ENCODE data around the gene PRR23A.

PRR23A gene

GRCh38 chr3:139024968-139025367, 18.9 kb upstream of the PRR23A start:
- H3K4ac ChIP-seq (ENCODE audit: low read length): no peak overlapping the region
- no peak overlapping the region for H4K91ac ChIP-seq (ENCODE audit: low read depth, low read length, poor library complexity)
- no peak overlapping the region for H3K4me3 ChIP-seq (ENCODE audit: low read length in 2 of 2)
- H3K18ac ChIP-seq (ENCODE audit: low read length): no peak overlapping the region
- no peak overlapping the region for H4K8ac ChIP-seq (ENCODE audit: low read depth, low read length)
- H3K27ac ChIP-seq (replicated peaks; ENCODE audit: low read length): no peak overlapping the region
- H3K27me3 ChIP-seq (ENCODE audit: control insufficient read depth in 3 of 3, insufficient read depth in 3 of 3, low read depth in 1 of 3, low read length in 3 of 3): peaks cover 0 to 2% (median 0%) of the 10 kb centered on the region in 3 experiments
- no peaks in the 10 kb centered on the region for H3K36me3 ChIP-seq (replicated peaks in 1 of 2; ENCODE audit: control insufficient read depth in 2 of 2, insufficient read depth in 2 of 2, low read length in 2 of 2)
- no peaks in the 10 kb centered on the region for H3K4me1 ChIP-seq (ENCODE audit: control insufficient read depth in 2 of 2, insufficient read depth in 1 of 2, low read depth in 1 of 2, low read length in 2 of 2)
- no peak overlapping the region for H3K14ac ChIP-seq (ENCODE audit: low read length)
- no peak for DNase-seq (ENCODE audit: low spot score)
- H3K9ac ChIP-seq (ENCODE audit: low read depth, low read length, poor library complexity): no peak overlapping the region
- H2AK5ac ChIP-seq (ENCODE audit: low read depth, low read length): no peak overlapping the region
- H3K9me3 ChIP-seq (replicated peaks in 1 of 2; ENCODE audit: control insufficient read depth in 2 of 2, insufficient read depth in 1 of 2, low read depth in 1 of 2, low read length in 2 of 2): no peaks in the 10 kb centered on the region
- no peak overlapping the region for H2BK12ac ChIP-seq (ENCODE audit: low read length)
- H3K79me1 ChIP-seq (ENCODE audit: low read depth, low read length): no peaks in the 10 kb centered on the region
- no peak overlapping the region for H2AFZ ChIP-seq (ENCODE audit: low read length)
- no CpG with 5 or more reads among the region's 2 CpGs for WGBS, 2 donors (ENCODE audit: extremely low coverage in 2 of 2, insufficient read length in 2 of 2, insufficient replicate concordance in 1 of 2)
- no peak overlapping the region for H2BK120ac ChIP-seq (ENCODE audit: low read depth, low read length)
- H2BK5ac ChIP-seq (ENCODE audit: low read length): no peak overlapping the region
- H2BK15ac ChIP-seq (ENCODE audit: low read length): no peak overlapping the region
- H3K23ac ChIP-seq (ENCODE audit: low read depth, low read length, poor library complexity): no peak overlapping the region
- no peak overlapping the region for H3K4me2 ChIP-seq (ENCODE audit: insufficient read depth, low read length, poor library complexity, severe bottlenecking)

- no CpG with 5 or more reads among the region's 19 CpGs for WGBS, 2 donors (ENCODE audit: extremely low coverage in 2 of 2, insufficient read length in 2 of 2, insufficient replicate concordance in 1 of 2)
- no peak within 1 kb of the TSS for H3K23ac ChIP-seq (ENCODE audit: low read depth, low read length, poor library complexity)
- no peak for DNase-seq (ENCODE audit: low spot score)
Observed at GRCh38 chr3:139020868-139021234, 14.8 kb upstream of the PRR23A start, which contains the start of gene PRR23B. Gene PRR23B, minus strand, starts transcription at chr3:139020926. Its CDS starts 265 bp downstream, at chr3:139020661.

GRCh38 chr3:139020036-139020867, 14.2 kb upstream of the PRR23A start:
- H3K27me3 ChIP-seq (ENCODE audit: control insufficient read depth in 3 of 3, insufficient read depth in 3 of 3, low read depth in 1 of 3, low read length in 3 of 3): no peaks in the 10 kb centered on the region
- no peak overlapping the region for H3K23ac ChIP-seq (ENCODE audit: low read depth, low read length, poor library complexity)
- H3K4me1 ChIP-seq (ENCODE audit: control insufficient read depth in 2 of 2, insufficient read depth in 1 of 2, low read depth in 1 of 2, low read length in 2 of 2): no peaks in the 10 kb centered on the region
- H3K9me3 ChIP-seq (replicated peaks in 1 of 2; ENCODE audit: control insufficient read depth in 2 of 2, insufficient read depth in 1 of 2, low read depth in 1 of 2, low read length in 2 of 2): peaks cover 0 to 2% of the 10 kb centered on the region in 2 donors
- H2BK120ac ChIP-seq (ENCODE audit: low read depth, low read length): no peak overlapping the region
- H3K9ac ChIP-seq (ENCODE audit: low read depth, low read length, poor library complexity): no peak overlapping the region
- no peak overlapping the region for H3K27ac ChIP-seq (replicated peaks; ENCODE audit: low read length)
- H2BK5ac ChIP-seq (ENCODE audit: low read length): no peak overlapping the region
- no peak overlapping the region for H2BK12ac ChIP-seq (ENCODE audit: low read length)
- H3K4me2 ChIP-seq (ENCODE audit: insufficient read depth, low read length, poor library complexity, severe bottlenecking): no peak overlapping the region
- H3K18ac ChIP-seq (ENCODE audit: low read length): peak overlapping the region; percentile 38
- no peak for DNase-seq (ENCODE audit: low spot score)
- no peak overlapping the region for H3K4ac ChIP-seq (ENCODE audit: low read length)
- no peak overlapping the region for H2BK15ac ChIP-seq (ENCODE audit: low read length)
- no peak overlapping the region for H3K14ac ChIP-seq (ENCODE audit: low read length)
- H3K79me1 ChIP-seq (ENCODE audit: low read depth, low read length): no peaks in the 10 kb centered on the region
- H4K8ac ChIP-seq (ENCODE audit: low read depth, low read length): no peak overlapping the region
- H3K4me3 ChIP-seq (ENCODE audit: low read length in 2 of 2): no peak overlapping the region
- WGBS, 2 donors (ENCODE audit: extremely low coverage in 2 of 2, insufficient read length in 2 of 2, insufficient replicate concordance in 1 of 2): no CpG with 5 or more reads among the region's 81 CpGs
- H2AFZ ChIP-seq (ENCODE audit: low read length): no peak overlapping the region
- no peak overlapping the region for H4K91ac ChIP-seq (ENCODE audit: low read depth, low read length, poor library complexity)
- no peaks in the 10 kb centered on the region for H3K36me3 ChIP-seq (replicated peaks in 1 of 2; ENCODE audit: control insufficient read depth in 2 of 2, insufficient read depth in 2 of 2, low read length in 2 of 2)
- H2AK5ac ChIP-seq (ENCODE audit: low read depth, low read length): no peak overlapping the region

More at GRCh38 chr3:139020868-139021234, 14.8 kb upstream of the PRR23A start, which contains the start of gene PRR23B:
- H2AFZ ChIP-seq (ENCODE audit: low read length): no peak within 1 kb of the TSS
- no peak within 1 kb of the TSS for H2BK120ac ChIP-seq (ENCODE audit: low read depth, low read length)
- H4K8ac ChIP-seq (ENCODE audit: low read depth, low read length): no peak within 1 kb of the TSS
- H3K27ac ChIP-seq (replicated peaks; ENCODE audit: low read length): no peak within 1 kb of the TSS
- H2AK5ac ChIP-seq (ENCODE audit: low read depth, low read length): no peak within 1 kb of the TSS
- peaks cover 0 to 1% (median 0%) of the 10 kb centered on the region in 3 experiments for H3K27me3 ChIP-seq (ENCODE audit: control insufficient read depth in 3 of 3, insufficient read depth in 3 of 3, low read depth in 1 of 3, low read length in 3 of 3)
- H3K79me1 ChIP-seq (ENCODE audit: low read depth, low read length): no peaks in the 10 kb centered on the region
- no peak within 1 kb of the TSS for H2BK15ac ChIP-seq (ENCODE audit: low read length)
- no peak within 1 kb of the TSS for H2BK12ac ChIP-seq (ENCODE audit: low read length)
- H3K18ac ChIP-seq (ENCODE audit: low read length): peak within 1 kb of the TSS; percentile 38
- no peak within 1 kb of the TSS for H3K4ac ChIP-seq (ENCODE audit: low read length)
- H3K4me1 ChIP-seq (ENCODE audit: control insufficient read depth in 2 of 2, insufficient read depth in 1 of 2, low read depth in 1 of 2, low read length in 2 of 2): no peaks in the 10 kb centered on the region
- no peak within 1 kb of the TSS for H3K4me3 ChIP-seq (ENCODE audit: low read length in 2 of 2)
- no peak within 1 kb of the TSS for H3K14ac ChIP-seq (ENCODE audit: low read length)
- H3K9me3 ChIP-seq (replicated peaks in 1 of 2; ENCODE audit: control insufficient read depth in 2 of 2, insufficient read depth in 1 of 2, low read depth in 1 of 2, low read length in 2 of 2): peaks cover 0 to 2% of the 10 kb centered on the region in 2 donors
- no peaks in the 10 kb centered on the region for H3K36me3 ChIP-seq (replicated peaks in 1 of 2; ENCODE audit: control insufficient read depth in 2 of 2, insufficient read depth in 2 of 2, low read length in 2 of 2)
- H3K4me2 ChIP-seq (ENCODE audit: insufficient read depth, low read length, poor library complexity, severe bottlenecking): no peak within 1 kb of the TSS
- H4K91ac ChIP-seq (ENCODE audit: low read depth, low read length, poor library complexity): no peak within 1 kb of the TSS
- no peak within 1 kb of the TSS for H3K9ac ChIP-seq (ENCODE audit: low read depth, low read length, poor library complexity)
- no peak within 1 kb of the TSS for H2BK5ac ChIP-seq (ENCODE audit: low read length)

GRCh38 chr3:139016430-139017048, 10.5 kb upstream of the PRR23A start:
- Histone ChIP-seq H3K27ac (replicated peaks; ENCODE audit: low read length) (no peak overlapping the region), H4K8ac (ENCODE audit: low read depth, low read length) (no peak overlapping the region), H3K9ac (ENCODE audit: low read depth, low read length, poor library complexity) (no peak overlapping the region), H3K79me1 (ENCODE audit: low read depth, low read length) (no peaks in the 10 kb centered on the region), H3K4me3 (ENCODE audit: low read length in 2 of 2) (no peak overlapping the region), H3K36me3 (replicated peaks in 1 of 2; ENCODE audit: control insufficient read depth in 2 of 2, insufficient read depth in 2 of 2, low read length in 2 of 2) (no peaks in the 10 kb centered on the region), H3K4me1 (ENCODE audit: control insufficient read depth in 2 of 2, insufficient read depth in 1 of 2, low read depth in 1 of 2, low read length in 2 of 2) (no peaks in the 10 kb centered on the region), H4K91ac (ENCODE audit: low read depth, low read length, poor library complexity) (no peak overlapping the region), H2BK5ac (ENCODE audit: low read length) (no peak overlapping the region), H3K9me3 (replicated peaks in 1 of 2; ENCODE audit: control insufficient read depth in 2 of 2, insufficient read depth in 1 of 2, low read depth in 1 of 2, low read length in 2 of 2) (peaks cover 0 to 2% of the 10 kb centered on the region in 2 donors), H3K4ac (ENCODE audit: low read length) (no peak overlapping the region), H2AFZ (ENCODE audit: low read length) (no peak overlapping the region), H3K18ac (ENCODE audit: low read length) (no peak overlapping the region), H2BK12ac (ENCODE audit: low read length) (no peak overlapping the region), H3K27me3 (ENCODE audit: control insufficient read depth in 3 of 3, insufficient read depth in 3 of 3, low read depth in 1 of 3, low read length in 3 of 3) (no peaks in the 10 kb centered on the region), H3K4me2 (ENCODE audit: insufficient read depth, low read length, poor library complexity, severe bottlenecking) (no peak overlapping the region), H3K14ac (ENCODE audit: low read length) (no peak overlapping the region), H3K23ac (ENCODE audit: low read depth, low read length, poor library complexity) (no peak overlapping the region), H2AK5ac (ENCODE audit: low read depth, low read length) (no peak overlapping the region), H2BK15ac (ENCODE audit: low read length) (no peak overlapping the region), H2BK120ac (ENCODE audit: low read depth, low read length) (no peak overlapping the region)
- no CpG with 5 or more reads among the region's 3 CpGs for WGBS, 2 donors (ENCODE audit: extremely low coverage in 2 of 2, insufficient read length in 2 of 2, insufficient replicate concordance in 1 of 2)
- DNase-seq (ENCODE audit: low spot score): no peak

Data from neuronal stem cell (in vitro differentiated cells).